T-helper 22 cell (primary cell): Measurements from ENCODE around the gene ANKRD30B.
"Not testable (repeated sequence)": the region's sequence is repeated elsewhere in the genome, so short reads cannot be mapped to it uniquely, and the experiment has no call there.

Source experiments
- DNase-seq: peaks from one replicate; pipeline ENCODE4 v3.0.0-alpha.2; 2020; ENCODE audit warnings: low read depth

The ANKRD30B gene

GRCh38 chr18:14747513-14748474 is at the start of gene ANKRD30B:
ANKRD30B (plus strand) TSS chr18:14748172; CDS start chr18:14748420, 248 bp downstream.
- DNase-seq, result no peak

GRCh38 chr18:14701286-14702040 is 46.5 kb upstream of the ANKRD30B start:
- not testable (repeated sequence) for DNase-seq

- not testable (repeated sequence) for DNase-seq
Measured at GRCh38 chr18:14709761-14710160, 38.2 kb upstream of the ANKRD30B start.

GRCh38 chr18:14721569-14721968 is 26.4 kb upstream of the ANKRD30B start:
- not testable (repeated sequence) for DNase-seq

GRCh38 chr18:14739056-14739455 is 8.9 kb upstream of the ANKRD30B start:
- DNase-seq, result not testable (repeated sequence)

GRCh38 chr18:14746897-14747296 is 1.1 kb upstream of the ANKRD30B start:
- no peak for DNase-seq

- no peak for DNase-seq
Measured at GRCh38 chr18:14748496-14748895, 524 bp downstream of the ANKRD30B start.

- not testable (repeated sequence) for DNase-seq
Measured at GRCh38 chr18:14763566-14763965, 15.6 kb downstream of the ANKRD30B start.

GRCh38 chr18:14767474-14767873 is 19.5 kb downstream of the ANKRD30B start:
- DNase-seq, result no peak

GRCh38 chr18:14768241-14768640 is 20.3 kb downstream of the ANKRD30B start:
- no peak for DNase-seq

GRCh38 chr18:14769381-14769780 is 21.4 kb downstream of the ANKRD30B start:
- no peak for DNase-seq

GRCh38 chr18:14776801-14777200 is 28.8 kb downstream of the ANKRD30B start:
- DNase-seq, result no peak

GRCh38 chr18:14781671-14782070 is 33.7 kb downstream of the ANKRD30B start:
- no peak for DNase-seq

- no peak for DNase-seq
Measured at GRCh38 chr18:14784133-14784532, 36.2 kb downstream of the ANKRD30B start.

- DNase-seq, result not testable (repeated sequence)
Measured at GRCh38 chr18:14796876-14797275, 48.9 kb downstream of the ANKRD30B start.

GRCh38 chr18:14797969-14798764 is 50.2 kb downstream of the ANKRD30B start:
- not testable (repeated sequence) for DNase-seq

GRCh38 chr18:14811081-14811480 is 63.1 kb downstream of the ANKRD30B start:
- not testable (repeated sequence) for DNase-seq

GRCh38 chr18:14826972-14827632 is 79.1 kb downstream of the ANKRD30B start:
- not testable (repeated sequence) for DNase-seq

GRCh38 chr18:14841607-14842006 is 93.6 kb downstream of the ANKRD30B start:
- not testable (repeated sequence) for DNase-seq

- DNase-seq, result not testable (repeated sequence)
Measured at GRCh38 chr18:14851533-14851932, 103.6 kb downstream of the ANKRD30B start.

GRCh38 chr18:14855634-14856033 is 107.7 kb downstream of the ANKRD30B start:
- DNase-seq, result not testable (repeated sequence)
